Measurements from ENCODE around the gene STX5. TPM values are rescaled to one million over a fixed set of nuclear protein-coding genes. Genes with fewer than 3 reads are reported as not detected.
A peak's percentile ranks its signal among the peaks of the same experiment; 100 is the strongest.

Gene STX5
- total and polyA plus RNA-seq, 10 of the 15 experiments (the other 5 are each of a cell fraction or from before 2014, with no cell fraction given), result 3.8 to 35.4 (median 27.4) TPM

GRCh38 chr11:62860835-62861563, 29.1 kb upstream of the STX5 start:
- no peak for DNase-seq (ENCODE audit: low read depth, low spot score)
- Histone ChIP-seq H3K9ac (ENCODE audit: control insufficient read depth, insufficient read depth, low read length) (peak overlapping the region; percentile 52; the same call in 1 of the 2 replicates), H3K9me3 (replicated peaks; ENCODE audit: control insufficient read depth, insufficient read depth, low read length) (no peaks in the 10 kb centered on the region), H3K4me2 (ENCODE audit: control insufficient read depth, insufficient read depth) (peak overlapping the region; percentile 93), H2AFZ (ENCODE audit: control insufficient read depth, low read depth, low read length) (no peak overlapping the region), H3K79me2 (ENCODE audit: control insufficient read depth, insufficient read depth, low read length) (peaks cover 88% of the 10 kb centered on the region), H4K20me1 (ENCODE audit: control insufficient read depth, insufficient read depth) (no peaks in the 10 kb centered on the region), H3K4me1 (ENCODE audit: control insufficient read depth, insufficient read depth, low read length) (peaks cover 23% of the 10 kb centered on the region), H3K27me3 (replicated peaks in 1 of 2; ENCODE audit: control insufficient read depth in 2 of 2, insufficient read depth in 2 of 2, low read length in 1 of 2) (no peaks in the 10 kb centered on the region), H3K27ac (ENCODE audit: control insufficient read depth, insufficient read depth) (peak overlapping the region; percentile 61), H3K4me3 (peak overlapping the region; percentile 28; the same call in 1 of the 2 replicates), H3K36me3 (ENCODE audit: control insufficient read depth in 2 of 2, insufficient read depth in 2 of 2, low read length in 1 of 2) (no peaks in the 10 kb centered on the region; a peak in 1 of 4 replicates)
- ChIA-PET SMC1A (ENCODE audit: uncharacterized antibody, unreplicated experiment) (interaction anchor here (0.6 to 3.5 kb wide), 24 partner anchors 8 to 895 kb away, joined by 3 to 33 read pairs (median 4); partner anchors contain the start of genes C11orf98, CSKMT, LBHD1 and SLC3A2), CTCF (interaction anchor here (0.8 to 8.0 kb wide), 20 partner anchors 7 to 466 kb away, joined by 3 to 131 read pairs (median 6); partner anchors contain the start of genes POLR2G, SLC3A2, TAF6L and TEX54), RAD21 (ENCODE audit: unreplicated experiment) (interaction anchor here (0.7 to 3.9 kb wide), 11 partner anchors 9 to 436 kb away, joined by 3 to 57 read pairs (median 3); partner anchors contain the start of genes STX5, TMEM179B, WDR74 and ZBTB3), POLR2A (interaction anchor here (0.5 to 4.1 kb wide), 17 partner anchors 9 to 308 kb away, joined by 3 to 44 read pairs (median 5); partner anchors contain the start of genes C11orf98, CSKMT, HNRNPUL2 and NXF1)
- no peak for FAIRE-seq
- intact Hi-C loops (cut with micrococcal nuclease; ENCODE audit: unreplicated experiment) (loop anchor here (5.0 to 10.0 kb wide), 4 partner anchors 189 to 466 kb away; partner anchors contain the start of genes LBHD1, TUT1 and UQCC3), in situ Hi-C loops (cut with MboI) (loop anchor here (10.0 kb wide), 1 partner anchor 436 kb away; no protein-coding TSS in a partner anchor)
- no TSS peak for BruUV-seq (replicated peaks)
- 19% methylated on average over 5 of the region's 5 CpGs for WGBS (ENCODE audit: insufficient coverage, insufficient replicate concordance, low lambda C conversion rate, missing lambda C conversion rate)
- ATAC-seq, result peak; percentile 72
- TF ChIP-seq SMAD1 (IDR thresholded peaks at IDR 0.05; ENCODE audit: low read depth, partially characterized antibody) (no peak), RB1 (IDR thresholded peaks at IDR 0.05; ENCODE audit: borderline replicate concordance) (no peak), JUNB (IDR thresholded peaks at IDR 0.05) (peak; percentile 77), RUNX3 (IDR thresholded peaks at IDR 0.05; ENCODE audit: low read length) (peak; percentile 91), ZNF687 (IDR thresholded peaks at IDR 0.05) (0 out of 2 replicates have a peak, but pooled peaks have one; percentile 4), SMARCA5 (IDR thresholded peaks at IDR 0.05) (peak; percentile 36; the same call in 1 of the 2 replicates), GATAD2B (conservative IDR thresholded peaks at IDR 0.05; ENCODE audit: low read depth) (no peak), SP1 (IDR thresholded peaks at IDR 0.05; ENCODE audit: low read depth, low read length) (no peak), EED (IDR thresholded peaks at IDR 0.05; ENCODE audit: low read depth) (peak; percentile 57; the same call in 1 of the 2 replicates), IKZF1 (conservative IDR thresholded peaks at IDR 0.05) (peak; percentile 54; the same call in 1 of the 2 replicates), ZBED1 (IDR thresholded peaks at IDR 0.05; ENCODE audit: borderline replicate concordance) (no peak), ZNF24 (IDR thresholded peaks at IDR 0.05) (no peak), E4F1 (IDR thresholded peaks at IDR 0.05; ENCODE audit: borderline replicate concordance, partially characterized antibody) (no peak), IRF4 (IDR thresholded peaks at IDR 0.05; ENCODE audit: low read depth, low read length) (no peak), ATF7 (IDR thresholded peaks at IDR 0.05; ENCODE audit: low read depth) (no peak), CBFB (IDR thresholded peaks at IDR 0.05; ENCODE audit: low read depth) (0 out of 2 replicates have a peak, but pooled peaks have one; percentile 27), IKZF2 (IDR thresholded peaks at IDR 0.05) (peak in 1 of 2 experiments; percentile 48; a peak in 2 of 4 replicates), KAT2A (conservative IDR thresholded peaks at IDR 0.05; ENCODE audit: control insufficient read depth, low read depth, low read length) (no peak)
